Left ventricle myocardium inferior (tissue), 1 donor: ENCODE measurements around the gene GRID1. TPM values are rescaled to one million over a fixed set of nuclear protein-coding genes. Genes with fewer than 3 reads are reported as not detected.

Source experiments
- DNase-seq: peaks from one replicate; pipeline ENCODE4 v3.0.0-alpha.2; 2020
- H3K27ac ChIP-seq: fragments of 200-600 bp; replicated peaks from 2 replicates; pipeline ENCODE4 v1.8.0; 2021
- H3K27me3 ChIP-seq: fragments of 200-600 bp; 2 replicates; pipeline ENCODE4 v1.8.0; 2021; ENCODE audit warnings: low read depth
- H3K36me3 ChIP-seq: fragments of 200-600 bp; 2 replicates; pipeline ENCODE4 v1.8.0; 2021
- H3K4me1 ChIP-seq: fragments of 200-600 bp; 2 replicates; pipeline ENCODE4 v1.8.0; 2021
- H3K4me3 ChIP-seq: fragments of 200-600 bp; 2 replicates; pipeline ENCODE4 v1.8.0; 2021; ENCODE audit warnings: mild to moderate bottlenecking, moderate library complexity
- H3K9me3 ChIP-seq: fragments of 200-600 bp; replicated peaks from 2 replicates; pipeline ENCODE4 v1.8.0; 2021
- intact Hi-C: fragments of 100-400 bp; cut with micrococcal nuclease; formaldehyde crosslinking; loops from one replicate; pipeline ENCODE4 v1.11.0; 2022
- total RNA-seq: library from RNA; stranded (reverse); fragmentation: NEBNext Ultra II Directional; extraction: Animal tissue kit (Norgen Biotek cat#: 25700); gene quantifications from one replicate; pipeline ENCODE4 v1.2.1, GENCODE V29; 2021
- TF ChIP-seq, protein P1 (sequence below): fragments of 200-600 bp; IDR thresholded peaks from 2 replicates; pipeline ENCODE4 v1.8.0; 2021; ENCODE audit warnings: antibody characterized with exemption, mild to moderate bottlenecking, borderline replicate concordance
- donor health status: DM: no; HTN: yes; CAD: no; lungs with severe emphysema.

GRID1 gene
- total RNA-seq, 1 donor from 2014 or later = 1.6 TPM

- intact Hi-C loops = no loop called here
- no peak overlapping the region for H3K4me3 ChIP-seq
Measured at GRCh38 chr10:85600744-85601081, 765.9 kb downstream of the GRID1 start.

DNA sequence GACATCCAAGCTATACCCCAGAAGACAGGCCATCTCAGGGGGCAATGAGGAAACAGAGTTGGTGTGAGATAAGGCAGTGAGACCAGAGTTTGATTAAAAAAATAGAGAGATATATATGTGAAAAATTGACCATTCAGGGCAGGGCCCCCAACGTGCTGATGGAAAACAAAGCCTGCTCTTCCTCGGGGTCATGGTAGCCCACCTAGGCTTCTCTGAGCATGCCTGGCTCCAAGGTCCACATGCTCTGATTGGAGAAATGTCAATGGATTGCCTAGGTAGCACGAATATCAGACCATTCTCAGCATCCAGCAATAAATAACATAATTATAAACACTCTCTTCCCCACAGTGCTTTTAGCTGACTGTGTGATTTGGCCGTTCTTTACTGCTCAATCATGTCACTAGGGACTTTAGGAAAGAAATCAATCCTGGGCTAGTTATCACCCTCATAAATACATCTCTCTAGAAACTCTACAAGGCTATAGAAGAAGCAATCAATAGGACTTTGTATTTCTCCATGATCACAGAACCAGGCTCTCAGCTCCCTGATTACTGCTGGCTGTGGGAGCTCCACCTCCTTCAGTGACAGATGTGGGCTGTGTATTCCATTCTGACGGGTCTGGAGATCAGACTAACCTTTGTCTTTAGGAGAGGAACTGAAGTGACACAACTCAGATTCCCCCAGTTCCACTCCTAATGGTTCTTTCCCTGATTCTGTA is 766.4 kb downstream of the GRID1 start:
- H3K27me3 ChIP-seq = peaks cover 22% of the 10 kb centered on the region
- no peaks in the 10 kb centered on the region for H3K9me3 ChIP-seq
- H3K36me3 ChIP-seq = no peaks in the 10 kb centered on the region
- H3K4me1 ChIP-seq = no peaks in the 10 kb centered on the region
- TF ChIP-seq, protein P1, sequence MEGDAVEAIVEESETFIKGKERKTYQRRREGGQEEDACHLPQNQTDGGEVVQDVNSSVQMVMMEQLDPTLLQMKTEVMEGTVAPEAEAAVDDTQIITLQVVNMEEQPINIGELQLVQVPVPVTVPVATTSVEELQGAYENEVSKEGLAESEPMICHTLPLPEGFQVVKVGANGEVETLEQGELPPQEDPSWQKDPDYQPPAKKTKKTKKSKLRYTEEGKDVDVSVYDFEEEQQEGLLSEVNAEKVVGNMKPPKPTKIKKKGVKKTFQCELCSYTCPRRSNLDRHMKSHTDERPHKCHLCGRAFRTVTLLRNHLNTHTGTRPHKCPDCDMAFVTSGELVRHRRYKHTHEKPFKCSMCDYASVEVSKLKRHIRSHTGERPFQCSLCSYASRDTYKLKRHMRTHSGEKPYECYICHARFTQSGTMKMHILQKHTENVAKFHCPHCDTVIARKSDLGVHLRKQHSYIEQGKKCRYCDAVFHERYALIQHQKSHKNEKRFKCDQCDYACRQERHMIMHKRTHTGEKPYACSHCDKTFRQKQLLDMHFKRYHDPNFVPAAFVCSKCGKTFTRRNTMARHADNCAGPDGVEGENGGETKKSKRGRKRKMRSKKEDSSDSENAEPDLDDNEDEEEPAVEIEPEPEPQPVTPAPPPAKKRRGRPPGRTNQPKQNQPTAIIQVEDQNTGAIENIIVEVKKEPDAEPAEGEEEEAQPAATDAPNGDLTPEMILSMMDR = no peak
- intact Hi-C loops = no loop called here
- no peak overlapping the region for H3K4me3 ChIP-seq
- no peak overlapping the region for H3K27ac ChIP-seq
- DNase-seq = no peak

More at GRCh38 chr10:85600744-85601081, 765.9 kb downstream of the GRID1 start:
- Histone ChIP-seq H3K27ac (no peak overlapping the region), H3K27me3 (peaks cover 22% of the 10 kb centered on the region), H3K9me3 (no peaks in the 10 kb centered on the region), H3K36me3 (no peaks in the 10 kb centered on the region), H3K4me1 (no peaks in the 10 kb centered on the region)
- DNase-seq = no peak
- TF ChIP-seq, protein P1 = no peak

- no peak overlapping the region for H3K4me3 ChIP-seq
- H3K9me3 ChIP-seq = no peaks in the 10 kb centered on the region
- H3K27me3 ChIP-seq = peaks cover 22% of the 10 kb centered on the region
- intact Hi-C loops = no loop called here
- no peaks in the 10 kb centered on the region for H3K36me3 ChIP-seq
- DNase-seq = no peak
- TF ChIP-seq, protein P1 = no peak
- H3K4me1 ChIP-seq = no peaks in the 10 kb centered on the region
- no peak overlapping the region for H3K27ac ChIP-seq
Measured at GRCh38 chr10:85599081-85599480, 767.5 kb downstream of the GRID1 start.

DNA sequence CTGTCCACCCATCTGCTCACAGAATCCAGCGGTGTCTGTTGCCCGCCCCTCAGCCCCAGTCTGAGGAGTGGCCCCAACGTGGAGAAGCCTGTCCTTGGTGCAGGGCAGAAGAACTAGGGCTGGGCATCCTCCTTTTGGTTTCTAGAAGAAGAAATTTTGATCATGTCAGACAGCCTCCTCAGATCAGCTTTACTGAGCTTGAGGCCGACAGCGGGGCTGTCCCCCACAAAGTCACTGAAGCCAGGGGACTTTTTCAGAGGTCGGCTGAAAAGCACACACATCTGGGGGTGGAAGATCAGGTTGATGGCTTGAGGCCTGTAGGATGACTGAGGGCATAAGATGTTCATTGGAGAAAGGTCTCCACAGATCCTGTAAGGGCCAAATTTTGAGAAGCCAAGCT is 767.9 kb downstream of the GRID1 start:
- Histone ChIP-seq H3K27ac (no peak overlapping the region), H3K27me3 (peaks cover 22% of the 10 kb centered on the region), H3K4me3 (no peak overlapping the region), H3K36me3 (no peaks in the 10 kb centered on the region), H3K9me3 (no peaks in the 10 kb centered on the region), H3K4me1 (no peaks in the 10 kb centered on the region)
- DNase-seq = no peak
- intact Hi-C loops = no loop called here
- TF ChIP-seq, protein P1 = no peak

- intact Hi-C loops = no loop called here
- TF ChIP-seq, protein P1 = no peak
- no peak for DNase-seq
Measured at GRCh38 chr10:85597006-85597405, 769.6 kb downstream of the GRID1 start.

More at GRCh38 chr10:85597006-85597405, 769.6 kb downstream of the GRID1 start:
- no peaks in the 10 kb centered on the region for H3K36me3 ChIP-seq
- H3K27ac ChIP-seq = no peak overlapping the region
- H3K4me3 ChIP-seq = no peak overlapping the region
- H3K4me1 ChIP-seq = no peaks in the 10 kb centered on the region
- H3K27me3 ChIP-seq = peaks cover 22% of the 10 kb centered on the region
- no peaks in the 10 kb centered on the region for H3K9me3 ChIP-seq
